IMR-90 (cell line): Measurements from ENCODE around the gene RGMB. TPM values are rescaled to one million over a fixed set of nuclear protein-coding genes. Genes with fewer than 3 reads are reported as not detected.

Experiments used
- ATAC-seq: fragments of 200-7000 bp; cut with Tn5 transposase; 2 replicates; pipeline ENCODE4 v1.9.1; 2020; ENCODE audit warnings: low read depth, mild to moderate bottlenecking, moderate library complexity
- BruUV-seq: library from RNA; stranded (reverse); fragments of 400-500 nt; replicated peaks from 2 replicates; lab custom pipeline; 2021; lab: Mats Ljungman, UMichigan
- CTCF ChIA-PET: fragments of 300-600 bp; formaldehyde crosslinking; extraction: SDS; loops from one replicate; lab custom pipeline; 2021; ENCODE audit warnings: antibody characterized with exemption; lab: Yijun Ruan, JAX
- POLR2A ChIA-PET: fragments of 300-600 bp; sonication (Branson Sonifier 250); formaldehyde crosslinking; loops from one replicate; lab custom pipeline; 2022; ENCODE audit warnings: antibody characterized with exemption; ENCODE audit not compliant: unreplicated experiment; lab: Charles Lee
- DNase-seq: peaks from one replicate; pipeline ENCODE4 v3.0.0; 2013
- H2AFZ ChIP-seq: replicated peaks from 2 replicates; pipeline ENCODE3; 2013; ENCODE audit warnings: low read length, mild to moderate bottlenecking; ENCODE audit not compliant: poor library complexity
- H2AK5ac ChIP-seq: 2 replicates; pipeline ENCODE4 v1.6.1; 2013; ENCODE audit warnings: low read depth, low read length, inconsistent platforms
- H2AK9ac ChIP-seq: replicated peaks from 2 replicates; pipeline ENCODE3; 2013; ENCODE audit warnings: mild to moderate bottlenecking, low read depth, low read length, moderate library complexity; ENCODE audit not compliant: poor library complexity
- H2BK120ac ChIP-seq: 2 replicates; pipeline ENCODE4 v1.6.1; 2013; ENCODE audit warnings: low read depth, low read length, inconsistent platforms
- H2BK15ac ChIP-seq: 3 replicates; pipeline ENCODE4 v1.6.1; 2013; ENCODE audit warnings: low read depth, low read length, inconsistent platforms
- H2BK20ac ChIP-seq: 2 replicates; pipeline ENCODE4 v1.6.1; 2013; ENCODE audit warnings: low read depth, mild to moderate bottlenecking, inconsistent platforms, low read length, moderate library complexity
- H2BK5ac ChIP-seq: 2 replicates; pipeline ENCODE4 v1.6.1; 2013; ENCODE audit warnings: mild to moderate bottlenecking, low read depth, low read length, inconsistent platforms; ENCODE audit not compliant: poor library complexity, severe bottlenecking
- H3K14ac ChIP-seq: replicated peaks from 2 replicates; pipeline ENCODE4 v1.6.1; 2013; ENCODE audit warnings: low read depth, low read length, inconsistent platforms
- H3K18ac ChIP-seq: 2 replicates; pipeline ENCODE4 v1.6.1; 2013; ENCODE audit warnings: low read depth, low read length, control low read depth
- H3K23ac ChIP-seq: 2 replicates; pipeline ENCODE4 v1.6.1; 2013; ENCODE audit warnings: low read depth, low read length, inconsistent platforms
- H3K27ac ChIP-seq: 2 replicates; pipeline ENCODE4 v1.5.1; 2013; ENCODE audit warnings: mild to moderate bottlenecking, control low read depth, low read length; ENCODE audit not compliant: insufficient read depth
- H3K27me3 ChIP-seq: 2 replicates; pipeline ENCODE4 v1.6.1; 2013; ENCODE audit warnings: low read length; ENCODE audit not compliant: control insufficient read depth, insufficient read depth
- H3K36me3 ChIP-seq: 2 replicates; pipeline ENCODE4 v1.6.1; 2013; ENCODE audit warnings: low read length, mixed read lengths; ENCODE audit not compliant: control insufficient read depth, insufficient read depth
- H3K4ac ChIP-seq: 2 replicates; pipeline ENCODE4 v1.6.1; 2013; ENCODE audit warnings: low read depth, low read length, inconsistent platforms
- H3K4me1 ChIP-seq: 2 replicates; pipeline ENCODE4 v1.6.1; 2013; ENCODE audit warnings: low read length, mixed read lengths; ENCODE audit not compliant: control insufficient read depth, insufficient read depth
- H3K4me2 ChIP-seq: 2 replicates; pipeline ENCODE4 v1.6.1; 2013; ENCODE audit warnings: low read depth, mild to moderate bottlenecking, control low read depth, low read length, moderate library complexity
- H3K4me3 ChIP-seq: 2 replicates; pipeline ENCODE4 v1.5.1; 2013; ENCODE audit warnings: low read depth, mild to moderate bottlenecking, control low read depth, low read length, moderate library complexity; ENCODE audit not compliant: insufficient read depth
- H3K56ac ChIP-seq: 2 replicates; pipeline ENCODE4 v1.6.1; 2013; ENCODE audit warnings: low read length, inconsistent platforms; ENCODE audit not compliant: insufficient read depth; ENCODE audit errors: extremely low read depth
- H3K79me1 ChIP-seq, 2 experiments: 2 replicates each; pipeline ENCODE4 v1.6.1; 2013; ENCODE audit warnings: low read length in 2 of 2, inconsistent platforms in 1 of 2, low read depth in 1 of 2
- H3K9ac ChIP-seq: 2 replicates; pipeline ENCODE4 v1.6.1; 2013; ENCODE audit warnings: low read depth, low read length, control low read depth
- H3K9me1 ChIP-seq: 2 replicates; pipeline ENCODE4 v1.6.1; 2013; ENCODE audit warnings: low read length, inconsistent platforms; ENCODE audit not compliant: insufficient read depth
- H3K9me3 ChIP-seq: 2 replicates; pipeline ENCODE4 v1.6.1; 2013; ENCODE audit warnings: low read length; ENCODE audit not compliant: control insufficient read depth, insufficient read depth
- H4K20me1 ChIP-seq: 2 replicates; pipeline ENCODE4 v1.6.1; 2013; ENCODE audit warnings: low read length, inconsistent platforms; ENCODE audit not compliant: insufficient read depth
- H4K5ac ChIP-seq: 2 replicates; pipeline ENCODE4 v1.6.1; 2013; ENCODE audit warnings: mild to moderate bottlenecking, low read depth, low read length, control low read depth
- H4K8ac ChIP-seq, 2 experiments: 2 replicates each; pipeline ENCODE4 v1.6.1; 2013; ENCODE audit warnings: low read depth in 2 of 2, low read length in 2 of 2, control low read depth in 1 of 2, inconsistent platforms in 1 of 2
- H4K91ac ChIP-seq: 2 replicates; pipeline ENCODE4 v1.6.1; 2013; ENCODE audit warnings: low read depth, low read length, inconsistent platforms; ENCODE audit not compliant: insufficient read depth
- CHD1 ChIP-seq: IDR thresholded peaks from 2 replicates; pipeline ENCODE4 v1.6.1; 2012; ENCODE audit warnings: low read depth, low read length, improper control_type of control experiment
- NFE2L2 ChIP-seq: fragments of 150-350 bp; IDR thresholded peaks from 2 replicates; pipeline ENCODE4 v1.6.1; 2016; ENCODE audit warnings: low read depth, mild to moderate bottlenecking, low read length
- RAD21 ChIP-seq: IDR thresholded peaks from 2 replicates; pipeline ENCODE4 v1.6.1; 2012; ENCODE audit warnings: low read length, improper control_type of control experiment
- WGBS, 2 experiments: methylation state at CpG; one replicate each; pipeline versions ENCODE4 v1.1.5 to v1.1.7; 2013; ENCODE audit warnings: missing lambda C conversion rate in 2 of 2; ENCODE audit not compliant: insufficient read length in 1 of 2; ENCODE audit errors: extremely low coverage in 2 of 2; 5-methylcytosine and 5-hydroxymethylcytosine counted together
- dilution Hi-C: fragments of 300-500 bp; cut with HindIII; formaldehyde crosslinking; loops from one replicate; pipeline ENCODE4 v1.14.3; 2018; ENCODE audit warnings: low sequenced_read_pairs; ENCODE audit not compliant: unreplicated experiment
- in situ Hi-C: fragments of 300-500 bp; cut with MboI; formaldehyde crosslinking; loops from 3 replicates; pipeline ENCODE4 v1.14.3; 2019; ENCODE audit warnings: low sequenced_read_pairs, inconsistent platforms, mixed read lengths
- intact Hi-C: fragments of 100-400 bp; cut with micrococcal nuclease; formaldehyde crosslinking; loops from 2 replicates; pipeline ENCODE4 v1.10.0; 2022
- polyA plus RNA-seq, 3 experiments: library from polyadenylated mRNA; depleted of rRNA; stranded (reverse); fragments of >200 nt; gene quantifications; 2 replicates each; pipeline ENCODE4 v1.2.3, GENCODE V29; 2012; ENCODE audit warnings: low replicate concordance in 1 of 3
- total RNA-seq: library from RNA; depleted of rRNA; stranded (reverse); fragments of >200 nt; gene quantifications from 2 replicates; pipeline ENCODE4 v1.2.3, GENCODE V29; 2012

The RGMB gene
- total and polyA plus RNA-seq, 2 of the 4 experiments (the other 2 are of a cell fraction): 74.4 to 129 TPM

- Histone ChIP-seq H3K9ac (peak overlapping the region; percentile 79), H3K56ac (peak overlapping the region; percentile 64), H2AFZ (no peak overlapping the region), H3K4ac (peak overlapping the region; percentile 73; the same call in 1 of the 2 replicates), H3K9me1 (no peaks in the 10 kb centered on the region; the same call in 1 of the 2 replicates), H3K14ac (peak overlapping the region; percentile 60), H3K23ac (peak overlapping the region; percentile 69), H3K27ac (peak overlapping the region; percentile 78), H3K4me1 (peaks cover 2% of the 10 kb centered on the region; the same call in 1 of the 2 replicates), H3K36me3 (peaks cover 5% of the 10 kb centered on the region; the same call in 1 of the 2 replicates), H3K18ac (peak overlapping the region; percentile 37; the same call in 1 of the 2 replicates), H4K20me1 (peaks cover 32% of the 10 kb centered on the region), H3K27me3 (no peaks in the 10 kb centered on the region), H4K5ac (peak overlapping the region; percentile 14; the same call in 1 of the 2 replicates), H3K79me1 (peaks cover 0 to 10% of the 10 kb centered on the region in 2 experiments; a peak in 2 of 4 replicates), H4K91ac (no peak overlapping the region), H2BK15ac (no peak overlapping the region), H2BK5ac (peak overlapping the region; percentile 88), H2AK9ac (peak overlapping the region; percentile 12), H3K9me3 (no peaks in the 10 kb centered on the region), H4K8ac (peak overlapping the region; percentile 3 to 47), H3K4me2 (peak overlapping the region; percentile 96), H2BK20ac (peak overlapping the region; percentile 43; the same call in 1 of the 2 replicates), H2AK5ac (peak overlapping the region; percentile 48), H3K4me3 (peak overlapping the region; percentile 81), H2BK120ac (peak overlapping the region; percentile 20; the same call in 1 of the 2 replicates)
- no peak for DNase-seq
- ChIA-PET CTCF (interaction anchor here (0.6 to 2.2 kb wide), 3 partner anchors 23 to 1848 kb away, joined by 3 to 6 read pairs (median 6); no protein-coding TSS in a partner anchor), POLR2A (interaction anchor here (0.5 to 1.0 kb wide), 10 partner anchors 137 to 1397 kb away, joined by 3 to 11 read pairs (median 4); no protein-coding TSS in a partner anchor)
- TF ChIP-seq NFE2L2 (no peak), RAD21 (no peak), CHD1 (peak; percentile 93)
- dilution Hi-C loops: no loop called here
- peak; percentile 28 for ATAC-seq
- TSS peak; percentile 89 for BruUV-seq
- in situ Hi-C loops: loop anchor here (10.0 kb wide), 1 partner anchor 1588 kb away; the partner anchor contains the start of gene RIOK2
- intact Hi-C loops: loop anchor here (1.0 to 10.0 kb wide), 5 partner anchors 262 to 1605 kb away; partner anchors contain the start of gene RIOK2
- WGBS, 2 experiments: 6% methylated on average over 3 of the region's 34 CpGs; no CpG with 5 or more reads in 1 of the 2 experiments
Measured at GRCh38 chr5:98772415-98773213, 849 bp upstream of the RGMB start.
